Left ventricle myocardium inferior (tissue), 1 donor: ENCODE data around the gene CRY1. TPM values are rescaled to one million over a fixed set of nuclear protein-coding genes. Genes with fewer than 3 reads are reported as not detected.

Experiments
- DNase-seq: peaks from one replicate; pipeline ENCODE4 v3.0.0-alpha.2; 2020
- H3K27ac ChIP-seq: fragments of 200-600 bp; replicated peaks from 2 replicates; pipeline ENCODE4 v1.8.0; 2021
- H3K27me3 ChIP-seq: fragments of 200-600 bp; 2 replicates; pipeline ENCODE4 v1.8.0; 2021; ENCODE audit warnings: low read depth
- H3K36me3 ChIP-seq: fragments of 200-600 bp; 2 replicates; pipeline ENCODE4 v1.8.0; 2021
- H3K4me1 ChIP-seq: fragments of 200-600 bp; 2 replicates; pipeline ENCODE4 v1.8.0; 2021
- H3K4me3 ChIP-seq: fragments of 200-600 bp; 2 replicates; pipeline ENCODE4 v1.8.0; 2021; ENCODE audit warnings: mild to moderate bottlenecking, moderate library complexity
- H3K9me3 ChIP-seq: fragments of 200-600 bp; replicated peaks from 2 replicates; pipeline ENCODE4 v1.8.0; 2021
- CTCF ChIP-seq: fragments of 200-600 bp; IDR thresholded peaks from 2 replicates; pipeline ENCODE4 v1.8.0; 2021; ENCODE audit warnings: antibody characterized with exemption, mild to moderate bottlenecking, borderline replicate concordance
- intact Hi-C: fragments of 100-400 bp; cut with micrococcal nuclease; formaldehyde crosslinking; loops from one replicate; pipeline ENCODE4 v1.11.0; 2022
- long read RNA-seq: library from polyadenylated mRNA; unstranded; transcript quantifications from one replicate; pipeline ENCODE4 v2.0.0, GENCODE V29; 2021
- total RNA-seq: library from RNA; stranded (reverse); fragmentation: NEBNext Ultra II Directional; extraction: Animal tissue kit (Norgen Biotek cat#: 25700); gene quantifications from one replicate; pipeline ENCODE4 v1.2.1, GENCODE V29; 2021
- donor health status: DM: no; HTN: yes; CAD: no; lungs with severe emphysema.

CRY1 gene
- total RNA-seq: 10.0 TPM
- long read RNA-seq, transcript CRY1-201 (13 exons, 3,267 nt): major isoform, 27 of 31 reads
- long read RNA-seq, partial matches to known transcripts: 2 of 31 reads
- long read RNA-seq, other reads (novel, unspliced or antisense): 2 of 31 reads

DNA sequence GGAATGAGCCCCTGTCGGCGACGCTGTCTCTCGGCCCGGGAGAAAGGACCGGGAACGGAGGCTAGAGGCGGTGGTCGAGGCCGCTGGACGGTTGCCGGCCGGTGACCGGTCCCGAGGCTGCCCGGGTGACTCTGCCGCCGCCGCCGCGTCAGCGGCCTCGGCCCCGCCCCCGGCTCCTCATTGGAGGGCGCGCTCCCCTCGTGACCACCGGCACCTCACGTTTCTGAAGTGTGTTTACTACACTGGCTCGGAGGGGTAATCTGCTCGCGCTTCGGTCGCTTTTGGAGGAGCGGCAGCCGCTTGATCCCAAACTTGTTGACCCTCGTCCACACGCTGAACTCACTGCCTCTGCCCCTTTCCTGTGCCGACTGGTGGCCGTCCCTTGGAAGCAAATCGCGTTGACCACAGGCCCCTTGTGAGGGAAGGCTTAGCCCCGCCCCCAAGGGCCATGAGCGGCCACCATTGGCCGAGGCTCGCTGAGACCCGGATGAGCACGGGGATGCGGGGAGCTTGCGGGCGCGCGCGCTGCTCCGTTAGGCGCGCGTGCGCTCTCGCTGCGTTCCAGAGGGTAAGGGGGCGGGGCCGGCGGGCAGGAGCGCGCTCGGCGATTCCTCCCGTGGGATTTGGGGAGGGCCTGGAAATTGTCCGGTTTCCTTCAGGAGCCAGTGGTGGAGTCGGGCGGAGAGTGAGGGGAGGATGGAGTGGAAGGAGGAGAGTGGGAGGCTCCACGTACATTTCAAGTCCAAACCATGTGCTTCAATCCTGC is at the start of gene CRY1:
Gene CRY1, minus strand, starts transcription at position 133 of the 766 bp plus-strand sequence. CDS start 588 bp downstream, outside the sequence.
- H3K27ac ChIP-seq: peak within 1 kb of the TSS; percentile 92
- H3K36me3 ChIP-seq: no peaks in the 10 kb centered on the region
- peak within 1 kb of the TSS; percentile 94 for H3K4me3 ChIP-seq
- peak; percentile 96 for DNase-seq
- peaks cover 41% of the 10 kb centered on the region for H3K4me1 ChIP-seq
- intact Hi-C loops: no loop called here
- TF ChIP-seq CTCF: no peak
- H3K9me3 ChIP-seq: peaks cover 4% of the 10 kb centered on the region
- no peaks in the 10 kb centered on the region for H3K27me3 ChIP-seq

DNA sequence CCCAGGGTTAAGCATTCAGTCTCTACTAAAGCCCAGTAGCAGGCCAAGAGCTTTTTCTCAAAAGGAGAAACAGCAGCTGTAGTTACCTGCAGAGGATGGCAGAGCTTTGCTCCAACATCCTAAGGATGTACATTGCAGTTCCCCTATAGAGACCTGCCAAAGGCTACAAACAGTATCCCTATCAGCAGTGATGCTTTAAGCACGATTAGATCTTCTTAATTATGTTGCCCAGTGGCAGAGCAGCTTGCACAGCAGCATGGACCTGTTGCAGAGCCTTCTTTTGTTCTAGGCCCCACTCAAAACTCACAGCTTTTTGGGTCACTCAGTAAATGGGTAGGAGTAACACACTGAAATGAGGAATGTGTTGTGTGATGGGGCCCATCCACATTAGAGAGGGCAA is 46.4 kb upstream of the CRY1 start:
- H3K27ac ChIP-seq: no peak overlapping the region
- intact Hi-C loops: no loop called here
- H3K36me3 ChIP-seq: no peaks in the 10 kb centered on the region
- DNase-seq: no peak
- H3K4me3 ChIP-seq: no peak overlapping the region
- TF ChIP-seq CTCF: no peak
- H3K27me3 ChIP-seq: no peaks in the 10 kb centered on the region
- no peaks in the 10 kb centered on the region for H3K4me1 ChIP-seq
- peaks cover 3% of the 10 kb centered on the region for H3K9me3 ChIP-seq

- no peaks in the 10 kb centered on the region for H3K36me3 ChIP-seq
- no peak overlapping the region for H3K4me3 ChIP-seq
- no peaks in the 10 kb centered on the region for H3K4me1 ChIP-seq
- no peaks in the 10 kb centered on the region for H3K27me3 ChIP-seq
- intact Hi-C loops: no loop called here
- TF ChIP-seq CTCF: no peak
- DNase-seq: no peak
- no peak overlapping the region for H3K27ac ChIP-seq
- peaks cover 3% of the 10 kb centered on the region for H3K9me3 ChIP-seq
These were observed 45.6 kb upstream of the CRY1 start for GRCh38 chr12:107138990-107139389.

DNA sequence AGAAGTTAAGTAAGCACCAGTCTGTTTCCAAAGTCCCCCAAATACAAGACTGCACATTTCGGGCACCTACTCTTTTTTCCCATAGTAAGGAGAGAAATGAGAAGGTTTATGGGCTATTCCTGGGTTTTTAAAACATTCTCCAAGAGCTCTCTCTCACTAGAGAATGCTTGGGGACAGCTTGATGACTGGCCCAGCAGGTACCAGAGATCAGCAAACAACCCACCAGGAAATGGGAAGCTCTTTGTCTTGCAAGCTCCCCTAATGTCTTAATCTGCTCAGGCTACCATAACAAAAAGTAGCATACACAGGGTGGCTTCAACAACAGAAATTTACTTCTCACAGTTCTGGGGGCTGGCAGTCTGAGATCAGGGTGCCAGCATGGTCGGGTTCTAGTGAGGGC is 41.8 kb upstream of the CRY1 start:
- Histone ChIP-seq H3K27me3 (no peaks in the 10 kb centered on the region), H3K36me3 (no peaks in the 10 kb centered on the region), H3K27ac (no peak overlapping the region), H3K9me3 (peaks cover 3% of the 10 kb centered on the region), H3K4me1 (no peaks in the 10 kb centered on the region), H3K4me3 (no peak overlapping the region)
- no peak for DNase-seq
- no peak for TF ChIP-seq CTCF
- intact Hi-C loops: no loop called here

- TF ChIP-seq CTCF: no peak
- no peak for DNase-seq
- H3K4me1 ChIP-seq: no peaks in the 10 kb centered on the region
- H3K36me3 ChIP-seq: no peaks in the 10 kb centered on the region
- intact Hi-C loops: loop anchor here (5.0 kb wide), 1 partner anchor 473 kb away; no protein-coding TSS in a partner anchor
- H3K27me3 ChIP-seq: peaks cover 3% of the 10 kb centered on the region
- no peak overlapping the region for H3K4me3 ChIP-seq
- no peak overlapping the region for H3K27ac ChIP-seq
- peaks cover 3% of the 10 kb centered on the region for H3K9me3 ChIP-seq
These were observed 41.2 kb upstream of the CRY1 start for GRCh38 chr12:107134558-107134957.
